Measurements from ENCODE around the gene PRLH.

PRLH gene

DNA sequence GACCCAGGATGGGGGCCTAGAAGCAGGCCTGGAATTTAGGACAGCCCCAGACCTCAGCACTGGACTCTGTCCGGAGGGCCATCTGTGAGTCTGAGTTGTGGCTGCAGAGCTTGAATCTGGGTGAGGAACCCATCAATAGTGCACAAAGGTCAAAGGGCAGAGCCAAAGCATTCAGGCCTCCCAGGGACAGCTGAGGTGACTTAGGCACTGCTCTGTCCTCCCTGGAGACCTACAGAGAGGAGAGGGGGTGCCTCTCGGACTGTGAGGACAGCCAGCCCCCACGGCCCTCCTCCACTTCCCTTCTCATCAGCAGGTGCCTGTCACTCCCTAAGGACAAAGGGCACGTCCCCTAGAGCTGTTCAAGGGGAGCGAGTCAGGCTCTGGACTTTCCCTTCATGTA is 25.1 kb upstream of the PRLH start:
- Histone ChIP-seq H3K4me1 (ENCODE audit: control insufficient read depth in 2 of 2, insufficient read depth in 1 of 2, low read depth in 1 of 2, low read length in 2 of 2) (peaks cover 0 to 8% of the 10 kb centered on the region in 2 donors), H3K4ac (ENCODE audit: low read length) (no peak overlapping the region)
- no CpG with 5 or more reads among the region's 5 CpGs for WGBS, 2 donors (ENCODE audit: extremely low coverage in 2 of 2, insufficient read length in 2 of 2, insufficient replicate concordance in 1 of 2)

DNA sequence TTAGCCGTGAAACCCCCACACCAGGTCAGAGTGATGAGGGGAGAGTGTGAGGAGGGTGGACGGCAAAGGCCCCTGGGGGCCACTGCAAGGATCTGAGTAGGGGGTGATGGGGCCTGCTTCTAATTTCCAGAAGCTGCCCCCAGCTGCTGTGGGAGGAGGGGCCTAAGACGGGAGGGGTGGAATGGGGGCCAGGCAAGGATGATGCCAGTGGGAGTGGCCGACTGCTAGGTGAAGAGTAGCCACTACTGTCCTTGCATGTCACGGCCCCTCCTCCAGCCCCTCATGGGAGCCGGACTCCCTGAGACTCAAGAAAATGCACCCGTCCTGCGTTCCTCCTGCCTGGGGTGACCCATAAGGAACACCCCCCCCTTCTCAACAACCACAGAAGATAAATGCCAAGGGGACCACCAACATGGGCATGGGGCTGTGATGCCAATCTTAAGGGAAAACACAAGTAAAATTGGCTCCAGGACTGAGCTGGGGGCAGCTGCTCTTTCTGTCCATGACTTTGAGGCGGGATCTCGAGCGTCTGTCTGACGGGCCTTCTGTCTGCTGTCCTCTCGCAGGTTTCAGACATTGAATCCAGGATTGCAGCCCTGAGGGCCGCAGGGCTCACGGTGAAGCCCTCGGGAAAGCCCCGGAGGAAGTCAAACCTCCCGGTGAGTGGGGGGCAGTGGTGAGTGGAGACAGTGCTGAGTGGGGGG is 24.2 kb upstream of the PRLH start:
- Histone ChIP-seq H2BK120ac (ENCODE audit: low read depth, low read length) (no peak overlapping the region), H3K4me2 (ENCODE audit: insufficient read depth, low read length, poor library complexity, severe bottlenecking) (no peak overlapping the region), H3K4me1 (ENCODE audit: control insufficient read depth in 2 of 2, insufficient read depth in 1 of 2, low read depth in 1 of 2, low read length in 2 of 2) (peaks cover 0 to 8% of the 10 kb centered on the region in 2 donors), H3K14ac (ENCODE audit: low read length) (no peak overlapping the region), H2BK5ac (ENCODE audit: low read length) (no peak overlapping the region), H3K27me3 (ENCODE audit: control insufficient read depth in 3 of 3, insufficient read depth in 3 of 3, low read depth in 1 of 3, low read length in 3 of 3) (peaks cover 0 to 7% (median 0%) of the 10 kb centered on the region in 3 experiments), H3K18ac (ENCODE audit: low read length) (no peak overlapping the region), H3K36me3 (replicated peaks in 1 of 2; ENCODE audit: control insufficient read depth in 2 of 2, insufficient read depth in 2 of 2, low read length in 2 of 2) (no peaks in the 10 kb centered on the region), H3K4me3 (ENCODE audit: low read length in 2 of 2) (no peak overlapping the region), H3K9me3 (replicated peaks in 1 of 2; ENCODE audit: control insufficient read depth in 2 of 2, insufficient read depth in 1 of 2, low read depth in 1 of 2, low read length in 2 of 2) (no peaks in the 10 kb centered on the region), H2BK12ac (ENCODE audit: low read length) (no peak overlapping the region), H3K23ac (ENCODE audit: low read depth, low read length, poor library complexity) (no peak overlapping the region), H2AFZ (ENCODE audit: low read length) (no peak overlapping the region), H3K9ac (ENCODE audit: low read depth, low read length, poor library complexity) (no peak overlapping the region), H4K8ac (ENCODE audit: low read depth, low read length) (no peak overlapping the region), H2BK15ac (ENCODE audit: low read length) (no peak overlapping the region), H3K79me1 (ENCODE audit: low read depth, low read length) (no peaks in the 10 kb centered on the region), H2AK5ac (ENCODE audit: low read depth, low read length) (peak overlapping the region; percentile 27), H3K27ac (replicated peaks; ENCODE audit: low read length) (no peak overlapping the region), H3K4ac (ENCODE audit: low read length) (no peak overlapping the region), H4K91ac (ENCODE audit: low read depth, low read length, poor library complexity) (no peak overlapping the region)
- no CpG with 5 or more reads among the region's 18 CpGs for WGBS, 2 donors (ENCODE audit: extremely low coverage in 2 of 2, insufficient read length in 2 of 2, insufficient replicate concordance in 1 of 2)
- no peak for DNase-seq (ENCODE audit: low spot score)

More for the DNA sequence above, 25.1 kb upstream of the PRLH start:
- Histone ChIP-seq H2BK120ac (ENCODE audit: low read depth, low read length) (no peak overlapping the region), H3K18ac (ENCODE audit: low read length) (no peak overlapping the region), H2AFZ (ENCODE audit: low read length) (no peak overlapping the region), H3K14ac (ENCODE audit: low read length) (no peak overlapping the region), H3K27me3 (ENCODE audit: control insufficient read depth in 3 of 3, insufficient read depth in 3 of 3, low read depth in 1 of 3, low read length in 3 of 3) (peaks cover 0 to 5% (median 0%) of the 10 kb centered on the region in 3 experiments), H3K4me2 (ENCODE audit: insufficient read depth, low read length, poor library complexity, severe bottlenecking) (no peak overlapping the region), H3K23ac (ENCODE audit: low read depth, low read length, poor library complexity) (no peak overlapping the region), H2BK5ac (ENCODE audit: low read length) (no peak overlapping the region), H2BK12ac (ENCODE audit: low read length) (no peak overlapping the region), H3K79me1 (ENCODE audit: low read depth, low read length) (no peaks in the 10 kb centered on the region), H3K36me3 (replicated peaks in 1 of 2; ENCODE audit: control insufficient read depth in 2 of 2, insufficient read depth in 2 of 2, low read length in 2 of 2) (no peaks in the 10 kb centered on the region), H3K9me3 (replicated peaks in 1 of 2; ENCODE audit: control insufficient read depth in 2 of 2, insufficient read depth in 1 of 2, low read depth in 1 of 2, low read length in 2 of 2) (no peaks in the 10 kb centered on the region), H4K8ac (ENCODE audit: low read depth, low read length) (no peak overlapping the region), H2AK5ac (ENCODE audit: low read depth, low read length) (no peak overlapping the region), H4K91ac (ENCODE audit: low read depth, low read length, poor library complexity) (no peak overlapping the region), H2BK15ac (ENCODE audit: low read length) (no peak overlapping the region), H3K4me3 (ENCODE audit: low read length in 2 of 2) (no peak overlapping the region), H3K27ac (replicated peaks; ENCODE audit: low read length) (no peak overlapping the region), H3K9ac (ENCODE audit: low read depth, low read length, poor library complexity) (peak overlapping the region; percentile 34)
- peak; percentile 20 for DNase-seq (ENCODE audit: low spot score)

DNA sequence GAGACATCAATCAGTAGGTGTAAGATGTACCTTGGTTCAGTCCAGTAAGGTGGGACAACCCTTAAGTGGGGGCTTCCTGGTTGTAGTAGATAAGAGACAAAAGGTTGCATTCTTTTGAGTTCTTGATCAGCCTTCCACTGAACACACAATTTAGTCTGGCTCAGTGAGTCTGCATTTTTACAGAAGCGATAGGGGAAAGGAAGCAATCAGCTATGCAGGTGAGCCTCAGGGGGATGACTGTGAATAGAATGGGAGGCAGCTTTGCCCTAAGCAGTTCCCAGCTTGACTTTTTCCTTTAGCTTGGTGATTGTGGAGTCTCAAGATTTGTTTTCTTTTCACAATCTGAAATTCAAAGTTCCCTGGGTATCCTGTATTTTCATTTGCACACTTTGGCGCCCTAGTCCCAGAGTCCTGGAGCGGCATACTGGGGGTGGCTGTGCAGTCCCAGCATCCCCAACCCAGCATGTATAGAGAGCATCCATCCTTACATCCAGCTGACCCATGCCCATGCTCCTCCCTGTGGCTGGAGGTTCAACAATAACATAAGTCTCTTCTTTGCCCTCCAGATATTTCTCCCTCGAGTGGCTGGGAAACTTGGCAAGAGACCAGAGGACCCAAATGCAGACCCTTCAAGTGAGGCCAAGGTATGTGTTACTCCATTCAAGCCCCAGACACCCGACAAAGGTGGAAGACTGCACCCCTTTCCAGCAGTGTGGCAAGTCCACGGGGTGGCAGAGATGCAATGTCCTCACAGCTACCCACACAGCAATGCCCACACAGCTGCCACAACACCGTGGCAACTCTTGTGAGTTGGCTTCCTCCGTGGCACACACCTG is 20.1 kb upstream of the PRLH start:
- no peak for DNase-seq (ENCODE audit: low spot score)
- H3K18ac ChIP-seq (ENCODE audit: low read length), result peak overlapping the region; percentile 22

DNA sequence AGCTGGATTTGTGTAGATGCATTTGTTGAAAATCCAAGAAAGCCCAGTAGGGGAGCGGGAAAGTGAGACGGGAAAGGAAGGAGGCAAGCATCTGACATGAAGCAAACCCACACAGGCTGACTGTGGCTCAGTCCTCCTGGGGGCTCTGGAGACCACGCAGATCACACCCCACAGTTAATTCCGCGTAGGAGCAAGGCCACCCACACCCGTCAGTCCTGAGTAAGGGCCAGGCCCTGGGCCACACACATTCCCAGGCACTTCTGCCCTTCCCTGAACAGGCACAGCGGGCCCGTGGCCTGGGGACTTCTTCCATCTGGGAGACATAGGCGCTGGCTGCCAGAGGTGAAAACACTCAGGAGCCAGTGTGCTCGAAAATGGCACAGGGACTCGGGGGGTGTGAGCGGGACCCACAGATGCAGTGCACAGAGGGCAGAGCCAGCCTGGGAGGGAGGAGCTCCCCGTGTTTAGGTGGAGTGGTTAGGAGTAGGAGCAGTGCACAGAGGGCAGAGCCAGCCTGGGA is 19.4 kb upstream of the PRLH start:
- no peak overlapping the region for H3K14ac ChIP-seq (ENCODE audit: low read length)
- H3K9me3 ChIP-seq (replicated peaks in 1 of 2; ENCODE audit: control insufficient read depth in 2 of 2, insufficient read depth in 1 of 2, low read depth in 1 of 2, low read length in 2 of 2), result no peaks in the 10 kb centered on the region
- no CpG with 5 or more reads among the region's 13 CpGs for whole genome bisulfite sequencing, 2 donors (ENCODE audit: extremely low coverage in 2 of 2, insufficient read length in 2 of 2, insufficient replicate concordance in 1 of 2)
- peak overlapping the region; percentile 55 for H3K23ac ChIP-seq (ENCODE audit: low read depth, low read length, poor library complexity)
- H2AFZ ChIP-seq (ENCODE audit: low read length), result no peak overlapping the region
- peaks cover 0 to 2% (median 0%) of the 10 kb centered on the region in 3 experiments for H3K27me3 ChIP-seq (ENCODE audit: control insufficient read depth in 3 of 3, insufficient read depth in 3 of 3, low read depth in 1 of 3, low read length in 3 of 3)
- H3K4me2 ChIP-seq (ENCODE audit: insufficient read depth, low read length, poor library complexity, severe bottlenecking), result no peak overlapping the region
- no peak overlapping the region for H2BK5ac ChIP-seq (ENCODE audit: low read length)
- no peaks in the 10 kb centered on the region for H3K36me3 ChIP-seq (replicated peaks in 1 of 2; ENCODE audit: control insufficient read depth in 2 of 2, insufficient read depth in 2 of 2, low read length in 2 of 2)
- no peak overlapping the region for H2BK12ac ChIP-seq (ENCODE audit: low read length)
- peak overlapping the region; percentile 85 for H3K18ac ChIP-seq (ENCODE audit: low read length)
- H3K9ac ChIP-seq (ENCODE audit: low read depth, low read length, poor library complexity), result no peak overlapping the region
- H3K27ac ChIP-seq (replicated peaks; ENCODE audit: low read length), result no peak overlapping the region
- no peak overlapping the region for H4K91ac ChIP-seq (ENCODE audit: low read depth, low read length, poor library complexity)
- H3K4me1 ChIP-seq (ENCODE audit: control insufficient read depth in 2 of 2, insufficient read depth in 1 of 2, low read depth in 1 of 2, low read length in 2 of 2), result peaks cover 0 to 2% of the 10 kb centered on the region in 2 donors
- H2BK120ac ChIP-seq (ENCODE audit: low read depth, low read length), result no peak overlapping the region
- no peak overlapping the region for H3K4me3 ChIP-seq (ENCODE audit: low read length in 2 of 2)
- no peak overlapping the region for H3K4ac ChIP-seq (ENCODE audit: low read length)
- H3K79me1 ChIP-seq (ENCODE audit: low read depth, low read length), result no peaks in the 10 kb centered on the region
- no peak for DNase-seq (ENCODE audit: low spot score)
- no peak overlapping the region for H4K8ac ChIP-seq (ENCODE audit: low read depth, low read length)
- no peak overlapping the region for H2AK5ac ChIP-seq (ENCODE audit: low read depth, low read length)
- no peak overlapping the region for H2BK15ac ChIP-seq (ENCODE audit: low read length)

More for the DNA sequence above, 20.1 kb upstream of the PRLH start:
- Histone ChIP-seq H3K79me1 (ENCODE audit: low read depth, low read length) (no peaks in the 10 kb centered on the region), H3K4me1 (ENCODE audit: control insufficient read depth in 2 of 2, insufficient read depth in 1 of 2, low read depth in 1 of 2, low read length in 2 of 2) (peaks cover 0 to 5% of the 10 kb centered on the region in 2 donors), H3K27ac (replicated peaks; ENCODE audit: low read length) (no peak overlapping the region), H2AK5ac (ENCODE audit: low read depth, low read length) (no peak overlapping the region), H3K9me3 (replicated peaks in 1 of 2; ENCODE audit: control insufficient read depth in 2 of 2, insufficient read depth in 1 of 2, low read depth in 1 of 2, low read length in 2 of 2) (no peaks in the 10 kb centered on the region), H3K14ac (ENCODE audit: low read length) (no peak overlapping the region), H3K36me3 (replicated peaks in 1 of 2; ENCODE audit: control insufficient read depth in 2 of 2, insufficient read depth in 2 of 2, low read length in 2 of 2) (no peaks in the 10 kb centered on the region), H2BK120ac (ENCODE audit: low read depth, low read length) (no peak overlapping the region), H4K8ac (ENCODE audit: low read depth, low read length) (no peak overlapping the region), H4K91ac (ENCODE audit: low read depth, low read length, poor library complexity) (no peak overlapping the region), H3K4me2 (ENCODE audit: insufficient read depth, low read length, poor library complexity, severe bottlenecking) (no peak overlapping the region), H3K27me3 (ENCODE audit: control insufficient read depth in 3 of 3, insufficient read depth in 3 of 3, low read depth in 1 of 3, low read length in 3 of 3) (peaks cover 0 to 2% (median 0%) of the 10 kb centered on the region in 3 experiments), H3K9ac (ENCODE audit: low read depth, low read length, poor library complexity) (no peak overlapping the region), H2BK15ac (ENCODE audit: low read length) (no peak overlapping the region), H2BK5ac (ENCODE audit: low read length) (no peak overlapping the region), H3K4ac (ENCODE audit: low read length) (no peak overlapping the region), H3K23ac (ENCODE audit: low read depth, low read length, poor library complexity) (no peak overlapping the region), H3K4me3 (ENCODE audit: low read length in 2 of 2) (no peak overlapping the region), H2BK12ac (ENCODE audit: low read length) (no peak overlapping the region), H2AFZ (ENCODE audit: low read length) (no peak overlapping the region)
- WGBS, 2 donors (ENCODE audit: extremely low coverage in 2 of 2, insufficient read length in 2 of 2, insufficient replicate concordance in 1 of 2), result no CpG with 5 or more reads among the region's 8 CpGs
